CD14-positive monocyte (primary cell): Measurements from ENCODE around the gene ARFGAP3. TPM values are rescaled to one million over a fixed set of nuclear protein-coding genes. Genes with fewer than 3 reads are reported as not detected.

Experiments
- DNase-seq, 3 donors: peaks; one replicate each; pipeline ENCODE4 v3.0.0-alpha.2; 2011 to 2022
- H2AFZ ChIP-seq: 2 replicates; pipeline ENCODE4 v1.6.0; 2012; ENCODE audit warnings: mild to moderate bottlenecking, low read depth, low read length, inconsistent platforms; ENCODE audit not compliant: insufficient read depth, poor library complexity, severe bottlenecking
- H3K27ac ChIP-seq, 2 donors: 1 replicate in 1 of 2; 2 replicates in 1 of 2; pipeline ENCODE4 v1.5.1; 2012 to 2013; ENCODE audit warnings: low read length in 2 of 2, control low read depth in 1 of 2, inconsistent platforms in 1 of 2, low read depth in 1 of 2, mild to moderate bottlenecking in 1 of 2
- H3K27me3 ChIP-seq, 2 donors: one replicate each; pipeline versions ENCODE4 v1.6.0 to v1.6.1; 2011 to 2013; ENCODE audit warnings: low read length in 2 of 2; ENCODE audit not compliant: control insufficient read depth in 2 of 2, insufficient read depth in 2 of 2
- H3K36me3 ChIP-seq, 2 donors: replicated peaks in 1 of 2; 1 replicate in 1 of 2; 2 replicates in 1 of 2; pipeline versions ENCODE4 v1.5.1 to v1.6.1; 2012 to 2013; ENCODE audit warnings: low read length in 2 of 2, control low read depth in 1 of 2, inconsistent platforms in 1 of 2, mild to moderate bottlenecking in 1 of 2; ENCODE audit not compliant: insufficient read depth in 2 of 2, control insufficient read depth in 1 of 2
- H3K4me1 ChIP-seq, 2 donors: 1 replicate in 1 of 2; 2 replicates in 1 of 2; pipeline versions ENCODE4 v1.5.1 to v1.6.1; 2012 to 2013; ENCODE audit warnings: low read length in 2 of 2, control low read depth in 1 of 2, inconsistent platforms in 1 of 2, mild to moderate bottlenecking in 1 of 2, moderate library complexity in 1 of 2; ENCODE audit not compliant: insufficient read depth in 2 of 2, control insufficient read depth in 1 of 2
- H3K4me2 ChIP-seq: replicated peaks from 2 replicates; pipeline ENCODE3; 2012; ENCODE audit warnings: low read length, moderate library complexity, mild to moderate bottlenecking; ENCODE audit not compliant: poor library complexity, severe bottlenecking; ENCODE audit errors: extremely low read depth
- H3K4me3 ChIP-seq, 3 experiments: fragments of 200-600 bp in 1 of 3; sonication (generic) in 1 of 3; replicated peaks in 1 of 3; 1 replicate in 2 of 3; 2 replicates in 1 of 3; pipeline ENCODE4 v1.5.1; 2011 to 2013; ENCODE audit warnings: low read length in 3 of 3, mild to moderate bottlenecking in 3 of 3, control low read depth in 2 of 3, low read depth in 2 of 3, inconsistent platforms in 1 of 3, moderate library complexity in 1 of 3
- H3K79me2 ChIP-seq: 2 replicates; pipeline ENCODE4 v1.6.0; 2012; ENCODE audit warnings: mild to moderate bottlenecking, control low read depth, inconsistent platforms, low read length, moderate library complexity; ENCODE audit not compliant: insufficient read depth
- H3K9ac ChIP-seq: 2 replicates; pipeline ENCODE4 v1.6.0; 2017; ENCODE audit warnings: low read length, mild to moderate bottlenecking; ENCODE audit not compliant: insufficient read depth, poor library complexity, severe bottlenecking
- H3K9me3 ChIP-seq, 2 donors: replicated peaks in 1 of 2; 1 replicate in 1 of 2; 2 replicates in 1 of 2; pipeline versions ENCODE4 v1.5.1 to v1.6.1; 2012 to 2013; ENCODE audit warnings: low read length in 2 of 2, control low read depth in 1 of 2; ENCODE audit not compliant: control insufficient read depth in 1 of 2, insufficient read depth in 1 of 2
- H4K20me1 ChIP-seq: 2 replicates; pipeline ENCODE4 v1.6.0; 2012; ENCODE audit warnings: mild to moderate bottlenecking, low read length, control low read depth, moderate library complexity; ENCODE audit not compliant: insufficient read depth
- H3K27ac Mint-ChIP-seq, 7 donors: one replicate each; pipeline ENCODE4 v1.8.0; 2020; ENCODE audit warnings: mild to moderate bottlenecking in 7 of 7, mixed read lengths in 7 of 7, moderate library complexity in 6 of 7, inconsistent platforms in 2 of 7
- H3K27me3 Mint-ChIP-seq, 3 donors: one replicate each; pipeline ENCODE4 v1.8.0; 2021 to 2022; ENCODE audit warnings: low read depth in 3 of 3, mild to moderate bottlenecking in 3 of 3, mixed read lengths in 3 of 3, moderate library complexity in 3 of 3, inconsistent platforms in 1 of 3
- H3K36me3 Mint-ChIP-seq, 2 donors: one replicate each; pipeline ENCODE4 v1.8.0; 2020; ENCODE audit warnings: mixed read lengths in 2 of 2, inconsistent platforms in 1 of 2, mild to moderate bottlenecking in 1 of 2
- H3K4me1 Mint-ChIP-seq: one replicate; pipeline ENCODE4 v1.8.0; 2020; ENCODE audit warnings: mild to moderate bottlenecking, mixed read lengths
- H3K4me3 Mint-ChIP-seq, 2 donors: one replicate each; pipeline ENCODE4 v1.8.0; 2020; ENCODE audit warnings: mild to moderate bottlenecking in 2 of 2, mixed read lengths in 2 of 2, moderate library complexity in 1 of 2
- H3K9me3 Mint-ChIP-seq, 7 donors: one replicate each; pipeline ENCODE4 v1.8.0; 2020 to 2022; ENCODE audit warnings: mixed read lengths in 7 of 7, mild to moderate bottlenecking in 6 of 7, moderate library complexity in 6 of 7, inconsistent platforms in 2 of 7
- CTCF ChIP-seq: fragments of 200-600 bp; IDR thresholded peaks from one replicate; pipeline ENCODE4 v1.8.0; 2022; ENCODE audit warnings: antibody characterized with exemption, mild to moderate bottlenecking
- WGBS: methylation state at CpG from one replicate; pipeline ENCODE4 v1.1.5; 2013; ENCODE audit warnings: missing lambda C conversion rate; ENCODE audit not compliant: insufficient coverage; 5-methylcytosine and 5-hydroxymethylcytosine counted together
- intact Hi-C, 2 donors: fragments of 100-400 bp; cut with micrococcal nuclease; formaldehyde crosslinking; loops; one replicate each; pipeline versions ENCODE4 v1.15.0 to v1.15.1; 2023
- polyA plus RNA-seq, 3 donors: library from polyadenylated mRNA; depleted of rRNA in 1 of 3; unstranded in 2 of 3; stranded (reverse) in 1 of 3; fragments of 300-500 nt in 2 of 3; fragments of >200 nt in 1 of 3; fragmentation: Illumina TruSeq in 2 of 3; gene quantifications; 1 replicate in 2 of 3; 2 replicates in 1 of 3; pipeline ENCODE4 v1.2.3, GENCODE V29; 2012 to 2021

ARFGAP3 gene
- polyA plus RNA-seq, 3 donors, result 22.3 to 38.7 (median 34.8) TPM

- Histone ChIP-seq H3K79me2 (no peaks in the 10 kb centered on the region), H4K20me1 (no peaks in the 10 kb centered on the region), H3K9me3 (no peaks in the 10 kb centered on the region), H3K4me1 (peaks cover 5 to 7% of the 10 kb centered on the region in 2 donors), H2AFZ (no peak overlapping the region), H3K36me3 (no peaks in the 10 kb centered on the region), H3K27ac (no peak overlapping the region), H3K4me2 (no peak overlapping the region), H3K27me3 (no peaks in the 10 kb centered on the region), H3K4me3 (no peak overlapping the region), H3K9ac (no peak overlapping the region)
- Mint-ChIP-seq H3K36me3 (no peaks in the 10 kb centered on the region), H3K27me3 (peaks cover 5 to 9% (median 8%) of the 10 kb centered on the region in 3 donors), H3K9me3 (no peaks in the 10 kb centered on the region), H3K4me3 (no peak overlapping the region), H3K27ac (no peak overlapping the region), H3K4me1 (peaks cover 19% of the 10 kb centered on the region)
- intact Hi-C loops, result no loop called here
- no peak for DNase-seq
- no peak for TF ChIP-seq CTCF
- 83% methylated on average over 11 of the region's 15 CpGs for WGBS
Observed at GRCh38 chr22:42770941-42771647, 86.0 kb downstream of the ARFGAP3 start.

GRCh38 chr22:42770448-42770726 lies 86.7 kb downstream of the ARFGAP3 start:
- no peak overlapping the region for H3K27ac Mint-ChIP-seq
- WGBS, result no CpG with 5 or more reads among the region's 4 CpGs
- intact Hi-C loops, result no loop called here
- H4K20me1 ChIP-seq, result no peaks in the 10 kb centered on the region
- no peaks in the 10 kb centered on the region for H3K79me2 ChIP-seq
- H3K27ac ChIP-seq, result no peak overlapping the region
- no peak for TF ChIP-seq CTCF
- H3K36me3 Mint-ChIP-seq, result no peaks in the 10 kb centered on the region
- no peaks in the 10 kb centered on the region for H3K27me3 ChIP-seq
- no peak overlapping the region for H3K4me2 ChIP-seq
- H3K9me3 ChIP-seq, result no peaks in the 10 kb centered on the region
- H3K36me3 ChIP-seq, result no peaks in the 10 kb centered on the region
- no peak overlapping the region for H2AFZ ChIP-seq
- H3K4me1 Mint-ChIP-seq, result peaks cover 19% of the 10 kb centered on the region
- no peak overlapping the region for H3K4me3 Mint-ChIP-seq
- peaks cover 5 to 9% (median 8%) of the 10 kb centered on the region in 3 donors for H3K27me3 Mint-ChIP-seq
- no peaks in the 10 kb centered on the region for H3K9me3 Mint-ChIP-seq
- peaks cover 5 to 7% of the 10 kb centered on the region in 2 donors for H3K4me1 ChIP-seq
- DNase-seq, result no peak
- no peak overlapping the region for H3K4me3 ChIP-seq
- H3K9ac ChIP-seq, result no peak overlapping the region
